ENCODE results near the gene LOX.
"Not testable (repeated sequence)": the region's sequence is repeated elsewhere in the genome, so short reads cannot be mapped to it uniquely, and the experiment has no call there.

Gene LOX

DNA sequence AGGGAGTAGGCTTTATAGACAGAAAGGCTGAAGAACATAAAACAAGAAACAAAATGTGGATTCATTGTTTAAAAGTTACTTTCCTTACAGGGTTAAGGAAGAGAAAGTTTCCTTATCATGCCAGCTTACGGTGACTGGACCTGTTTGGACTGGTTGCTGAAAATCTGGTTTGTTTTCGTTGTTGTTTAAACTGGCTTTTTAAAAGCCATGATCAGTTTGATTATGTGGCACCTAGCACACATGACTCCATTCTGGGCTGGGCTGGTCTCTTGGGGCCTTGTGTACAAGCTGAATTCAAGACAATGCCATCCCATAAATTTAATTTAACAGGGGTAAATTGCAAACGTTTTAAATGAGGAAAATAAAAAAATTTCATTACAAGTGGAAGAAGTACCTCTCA is 32.9 kb upstream of the LOX start:
- Mint-ChIP-seq H3K9me3 (no peaks in the 10 kb centered on the region), H3K27me3 (peaks cover 3% of the 10 kb centered on the region), H3K4me3 (no peak overlapping the region), H3K4me1 (ENCODE audit: low read depth) (no peaks in the 10 kb centered on the region), H3K27ac (no peak overlapping the region), H3K36me3 (ENCODE audit: low read depth) (no peaks in the 10 kb centered on the region)

DNA sequence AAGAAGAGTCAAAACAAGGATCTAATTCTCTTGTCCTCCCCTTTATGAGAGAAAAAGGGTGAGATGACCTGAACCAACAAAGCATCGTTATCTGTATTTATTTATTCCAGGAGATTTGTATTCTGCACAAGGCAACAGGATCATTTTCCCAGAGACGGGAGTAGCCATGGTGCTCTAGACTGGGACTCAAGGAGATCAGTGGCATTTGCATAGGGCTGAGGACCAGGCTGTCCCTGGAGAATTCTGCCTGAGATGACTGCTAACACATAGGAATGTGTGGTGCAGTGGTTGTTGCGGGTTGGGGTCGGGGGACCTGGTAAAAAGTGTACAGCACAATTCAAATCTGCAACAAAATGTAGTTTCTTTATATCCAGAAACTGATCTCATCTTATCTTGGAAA is 29.0 kb upstream of the LOX start:
- Mint-ChIP-seq H3K27ac (no peak overlapping the region), H3K27me3 (peaks cover 3% of the 10 kb centered on the region), H3K4me1 (ENCODE audit: low read depth) (no peaks in the 10 kb centered on the region), H3K36me3 (ENCODE audit: low read depth) (no peaks in the 10 kb centered on the region), H3K9me3 (no peaks in the 10 kb centered on the region), H3K4me3 (no peak overlapping the region)

- H3K4me1 Mint-ChIP-seq (ENCODE audit: low read depth): no peaks in the 10 kb centered on the region
- H3K27me3 Mint-ChIP-seq: peaks cover 3% of the 10 kb centered on the region
- H3K27ac Mint-ChIP-seq: no peak overlapping the region
- H3K4me3 Mint-ChIP-seq: no peak overlapping the region
- H3K9me3 Mint-ChIP-seq: no peaks in the 10 kb centered on the region
- H3K36me3 Mint-ChIP-seq (ENCODE audit: low read depth): no peaks in the 10 kb centered on the region
These were observed 27.9 kb upstream of the LOX start for GRCh38 chr5:122105909-122106308.

- H3K4me1 Mint-ChIP-seq (ENCODE audit: low read depth): no peaks in the 10 kb centered on the region
- no peak overlapping the region for H3K27ac Mint-ChIP-seq
- H3K4me3 Mint-ChIP-seq: no peak overlapping the region
- no peaks in the 10 kb centered on the region for H3K9me3 Mint-ChIP-seq
- H3K27me3 Mint-ChIP-seq: no peaks in the 10 kb centered on the region
- no peaks in the 10 kb centered on the region for H3K36me3 Mint-ChIP-seq (ENCODE audit: low read depth)
These were observed 24.8 kb upstream of the LOX start for GRCh38 chr5:122102825-122103224.

DNA sequence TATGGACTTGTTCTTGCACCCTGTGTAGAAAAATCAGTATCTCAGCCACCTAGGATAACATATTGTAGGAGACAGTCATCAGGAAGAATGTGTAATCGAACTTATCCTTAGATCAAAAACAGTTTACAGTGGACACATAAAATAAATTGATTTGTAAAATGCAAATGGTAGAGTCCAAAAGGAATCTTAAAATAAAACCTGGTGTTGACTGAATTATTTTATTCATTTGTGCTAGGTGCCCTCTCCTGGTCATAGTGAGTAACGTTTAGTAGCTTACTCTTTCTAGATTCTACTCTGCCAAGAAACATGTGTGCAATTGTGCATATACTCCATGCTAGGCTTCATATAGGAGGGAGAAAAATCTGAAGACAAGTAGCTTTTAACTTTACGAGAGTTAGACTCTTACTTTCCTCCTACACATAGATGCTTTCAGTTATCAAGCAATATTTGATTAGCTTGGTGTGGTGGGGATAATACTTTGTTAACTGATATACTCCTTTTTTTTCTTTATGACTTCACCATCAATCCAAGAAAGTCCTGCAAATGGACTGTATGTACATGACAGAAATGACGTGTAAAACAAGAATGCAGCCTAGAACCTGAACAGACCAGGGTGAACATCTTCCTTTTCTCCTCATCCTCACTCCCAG is 23.7 kb upstream of the LOX start:
- H3K27me3 Mint-ChIP-seq: no peaks in the 10 kb centered on the region
- H3K4me3 Mint-ChIP-seq: no peak overlapping the region
- H3K9me3 Mint-ChIP-seq: no peaks in the 10 kb centered on the region
- no peaks in the 10 kb centered on the region for H3K36me3 Mint-ChIP-seq (ENCODE audit: low read depth)
- H3K27ac Mint-ChIP-seq: no peak overlapping the region
- no peaks in the 10 kb centered on the region for H3K4me1 Mint-ChIP-seq (ENCODE audit: low read depth)

- Mint-ChIP-seq H3K27ac (no peak overlapping the region), H3K4me3 (no peak overlapping the region), H3K36me3 (ENCODE audit: low read depth) (no peaks in the 10 kb centered on the region)
These were observed 21.2 kb upstream of the LOX start for GRCh38 chr5:122099060-122099790.

GRCh38 chr5:122097391-122097790 is 19.3 kb upstream of the LOX start:
- H3K4me1 Mint-ChIP-seq (ENCODE audit: low read depth): no peaks in the 10 kb centered on the region
- H3K4me3 Mint-ChIP-seq: no peak overlapping the region
- H3K27me3 Mint-ChIP-seq: no peaks in the 10 kb centered on the region
- no peaks in the 10 kb centered on the region for H3K9me3 Mint-ChIP-seq
- H3K36me3 Mint-ChIP-seq (ENCODE audit: low read depth): no peaks in the 10 kb centered on the region
- no peak overlapping the region for H3K27ac Mint-ChIP-seq

More at GRCh38 chr5:122099060-122099790, 21.2 kb upstream of the LOX start:
- Mint-ChIP-seq H3K4me1 (ENCODE audit: low read depth) (no peaks in the 10 kb centered on the region), H3K27me3 (no peaks in the 10 kb centered on the region), H3K9me3 (no peaks in the 10 kb centered on the region)

DNA sequence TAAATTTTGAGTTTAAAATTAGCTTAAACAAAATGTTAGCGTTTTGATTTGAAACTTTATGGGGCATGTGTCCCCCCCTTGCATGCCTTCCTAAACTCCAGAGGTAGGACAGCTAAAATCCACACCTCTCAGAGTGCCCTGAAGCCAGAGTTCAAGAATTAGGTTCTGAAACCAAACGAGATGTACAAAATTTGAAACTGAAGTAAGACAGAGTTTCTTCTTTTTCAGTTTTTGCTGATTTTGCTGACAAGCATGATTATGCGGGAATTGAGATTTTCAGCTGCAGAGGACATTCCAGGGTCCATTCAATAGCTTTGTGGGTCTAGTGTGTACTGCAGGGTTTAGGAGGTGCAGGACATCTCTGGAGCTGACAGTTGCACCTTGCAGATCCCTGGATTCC is 17.1 kb upstream of the LOX start:
- H3K9me3 Mint-ChIP-seq: no peaks in the 10 kb centered on the region

DNA sequence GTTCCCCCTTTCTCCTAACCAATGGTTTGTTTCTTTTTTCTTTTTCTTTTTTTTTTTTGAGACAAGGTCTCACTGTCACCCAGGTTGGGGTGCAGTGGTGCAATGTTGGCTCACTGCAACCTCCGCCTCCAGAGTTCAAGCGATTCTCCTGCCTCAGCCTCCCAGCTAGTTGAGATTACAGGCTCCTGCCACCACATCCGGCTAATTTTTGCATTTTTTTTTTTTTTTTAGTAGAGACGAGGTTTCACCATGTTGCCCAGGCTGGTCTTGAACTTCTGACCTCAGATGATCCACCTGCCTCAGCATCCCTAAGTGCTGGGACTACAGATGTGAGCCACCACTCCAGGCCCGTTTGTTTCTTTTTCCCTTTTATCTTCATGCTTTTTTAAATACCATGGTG is 16.2 kb upstream of the LOX start:
- H3K4me3 Mint-ChIP-seq; H3K27me3 Mint-ChIP-seq; H3K4me1 Mint-ChIP-seq (ENCODE audit: low read depth); H3K9me3 Mint-ChIP-seq; H3K36me3 Mint-ChIP-seq (ENCODE audit: low read depth); H3K27ac Mint-ChIP-seq: not testable (repeated sequence)

More for the DNA sequence above, 17.1 kb upstream of the LOX start:
- H3K4me3 Mint-ChIP-seq: no peak overlapping the region
- no peak overlapping the region for H3K27ac Mint-ChIP-seq
- H3K27me3 Mint-ChIP-seq: no peaks in the 10 kb centered on the region
- H3K4me1 Mint-ChIP-seq (ENCODE audit: low read depth): no peaks in the 10 kb centered on the region
- H3K36me3 Mint-ChIP-seq (ENCODE audit: low read depth): no peaks in the 10 kb centered on the region

- Mint-ChIP-seq H3K27me3 (no peaks in the 10 kb centered on the region), H3K36me3 (ENCODE audit: low read depth) (no peaks in the 10 kb centered on the region), H3K9me3 (no peaks in the 10 kb centered on the region), H3K4me1 (ENCODE audit: low read depth) (no peaks in the 10 kb centered on the region), H3K27ac (no peak overlapping the region), H3K4me3 (no peak overlapping the region)
These were observed 15.5 kb upstream of the LOX start for GRCh38 chr5:122093415-122094180.

- Mint-ChIP-seq H3K27ac (no peak overlapping the region), H3K9me3 (no peaks in the 10 kb centered on the region), H3K27me3 (no peaks in the 10 kb centered on the region), H3K4me1 (ENCODE audit: low read depth) (no peaks in the 10 kb centered on the region), H3K36me3 (ENCODE audit: low read depth) (no peaks in the 10 kb centered on the region), H3K4me3 (no peak overlapping the region)
These were observed 14.0 kb upstream of the LOX start for GRCh38 chr5:122091936-122092600.

GRCh38 chr5:122089096-122090013 is 11.3 kb upstream of the LOX start:
- H3K4me1 Mint-ChIP-seq (ENCODE audit: low read depth): no peaks in the 10 kb centered on the region
- H3K27ac Mint-ChIP-seq: no peak overlapping the region
- H3K4me3 Mint-ChIP-seq: no peak overlapping the region
- no peaks in the 10 kb centered on the region for H3K36me3 Mint-ChIP-seq (ENCODE audit: low read depth)
- H3K9me3 Mint-ChIP-seq: no peaks in the 10 kb centered on the region
- H3K27me3 Mint-ChIP-seq: no peaks in the 10 kb centered on the region

- Mint-ChIP-seq H3K4me1 (ENCODE audit: low read depth) (peaks cover 3% of the 10 kb centered on the region), H3K27me3 (peaks cover 18% of the 10 kb centered on the region), H3K36me3 (ENCODE audit: low read depth) (no peaks in the 10 kb centered on the region), H3K27ac (no peak overlapping the region), H3K4me3 (no peak overlapping the region), H3K9me3 (no peaks in the 10 kb centered on the region)
These were observed 7.0 kb upstream of the LOX start for GRCh38 chr5:122085041-122085440.

DNA sequence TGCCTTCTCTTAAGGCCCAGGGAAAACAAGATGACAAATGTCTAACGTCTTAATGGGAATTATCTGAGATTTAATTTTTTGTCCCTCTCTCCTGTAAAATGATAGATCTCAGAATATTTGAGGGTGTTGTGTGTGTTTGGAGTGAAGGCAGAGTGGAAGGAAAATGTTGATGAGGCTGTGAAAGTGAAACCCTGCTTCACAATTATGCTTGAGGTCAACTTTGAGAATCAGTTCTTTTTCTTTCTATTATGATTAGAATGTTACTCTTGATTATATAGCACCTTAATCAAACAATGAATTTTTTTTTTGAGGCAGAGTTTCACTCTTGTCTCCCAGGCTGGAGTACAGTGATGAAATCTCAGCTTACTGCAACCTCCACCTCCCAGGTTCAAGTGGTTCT is 5.5 kb upstream of the LOX start:
- Mint-ChIP-seq H3K9me3 (no peaks in the 10 kb centered on the region), H3K4me3 (no peak overlapping the region), H3K27me3 (peaks cover 30% of the 10 kb centered on the region), H3K27ac (no peak overlapping the region), H3K36me3 (ENCODE audit: low read depth) (no peaks in the 10 kb centered on the region), H3K4me1 (ENCODE audit: low read depth) (peaks cover 6% of the 10 kb centered on the region)
